Adrenal gland (tissue), 5 donors: Measurements from ENCODE around the gene PSPC1.

ENCODE experiments used
- CTCF ChIP-seq, 6 experiments: fragments of 450-650 bp in 4 of 6; fragments of 200-600 bp in 2 of 6; sonication (generic) in 1 of 6; IDR thresholded peaks; 1 replicate in 5 of 6; 2 replicates in 1 of 6; pipeline versions ENCODE4 v1.5.1 to v1.8.0; 2016 to 2021; ENCODE audit warnings: antibody characterized with exemption in 6 of 6, mild to moderate bottlenecking in 2 of 6, moderate library complexity in 1 of 6
- POLR2A ChIP-seq, 2 donors: fragments of 450-650 bp; IDR thresholded peaks; one replicate each; pipeline ENCODE4 v1.6.1; 2017; ENCODE audit warnings: antibody characterized with exemption in 2 of 2, mild to moderate bottlenecking in 2 of 2, moderate library complexity in 1 of 2
- donor health status: DM: no; HTN: no; CAD: no.

- TF ChIP-seq CTCF (IDR thresholded peaks at IDR 0.05): no peak
- no peak for TF ChIP-seq POLR2A (IDR thresholded peaks at IDR 0.05)
These were observed 34.4 kb upstream of the PSPC1 start for GRCh38 chr13:19817106-19817505.
